D721Med (cell line): ENCODE results near the gene NOL3.

Source experiments
- DNase-seq: peaks from one replicate; pipeline ENCODE4 v3.0.0; 2011; ENCODE audit warnings: low spot score; ENCODE audit not compliant: insufficient read length
- FAIRE-seq: peaks from 2 replicates; lab custom pipeline; 2011; peaks lifted over from hg19 to GRCh38; lab: Jason Lieb, UNC
- CTCF ChIP-seq: IDR thresholded peaks from 2 replicates; pipeline ENCODE4 v1.5.1; 2012; ENCODE audit warnings: mild to moderate bottlenecking, control low read depth; ENCODE audit not compliant: insufficient read depth; ENCODE audit errors: missing control alignments

NOL3 gene

GRCh38 chr16:67144943-67145342, 25.4 kb upstream of the NOL3 start:
- TF ChIP-seq CTCF: no peak
- DNase-seq (no peak), FAIRE-seq (no peak)

DNA sequence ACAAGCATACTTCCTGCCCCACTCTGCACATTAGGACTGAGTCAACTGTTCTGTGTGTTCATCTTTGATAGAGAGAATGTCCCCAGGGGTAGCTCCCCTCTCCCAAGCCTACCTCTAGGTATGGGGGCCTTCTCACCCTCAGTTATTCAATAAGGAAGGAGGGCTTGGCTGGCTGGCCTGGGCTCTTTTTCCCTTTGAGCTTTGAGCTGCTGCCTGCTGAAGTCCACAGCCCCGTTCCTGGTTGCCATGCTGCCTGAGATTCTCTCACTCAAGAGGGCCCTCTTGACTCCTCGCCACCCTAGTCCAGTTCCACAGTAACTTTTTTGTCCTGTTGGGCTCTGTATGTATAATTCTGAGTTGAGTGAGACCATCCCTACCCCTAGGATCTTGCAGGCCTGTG, 24.6 kb upstream of the NOL3 start:
- FAIRE-seq (no peak), DNase-seq (no peak)
- TF ChIP-seq CTCF: no peak

GRCh38 chr16:67146523-67147357, 23.6 kb upstream of the NOL3 start:
- TF ChIP-seq CTCF: no peak
- DNase-seq (no peak), FAIRE-seq (no peak)

GRCh38 chr16:67147437-67148140, 22.7 kb upstream of the NOL3 start:
- no peak for DNase-seq
- TF ChIP-seq CTCF: no peak
- no peak for FAIRE-seq

DNA sequence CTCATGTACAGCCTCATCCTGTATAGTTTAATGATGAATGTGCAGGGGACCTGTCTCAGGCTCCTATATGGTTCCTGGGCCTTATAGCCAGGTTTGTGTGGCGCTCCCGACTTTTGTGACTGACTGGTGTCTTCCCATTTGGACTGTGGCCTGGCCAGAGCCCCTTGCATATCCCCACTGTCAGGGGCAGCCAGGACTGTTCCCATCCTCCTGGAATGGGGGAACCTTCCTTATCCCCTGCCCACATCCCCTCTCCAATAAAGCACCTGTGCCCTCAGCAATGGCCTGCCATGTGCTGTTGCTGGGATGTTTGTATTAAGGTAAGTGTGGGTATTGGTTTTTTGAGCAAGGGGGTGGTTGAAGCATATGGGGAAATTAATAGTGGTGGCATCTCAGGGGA, 22.1 kb upstream of the NOL3 start:
- FAIRE-seq (no peak), DNase-seq (no peak)
- TF ChIP-seq CTCF: no peak

DNA sequence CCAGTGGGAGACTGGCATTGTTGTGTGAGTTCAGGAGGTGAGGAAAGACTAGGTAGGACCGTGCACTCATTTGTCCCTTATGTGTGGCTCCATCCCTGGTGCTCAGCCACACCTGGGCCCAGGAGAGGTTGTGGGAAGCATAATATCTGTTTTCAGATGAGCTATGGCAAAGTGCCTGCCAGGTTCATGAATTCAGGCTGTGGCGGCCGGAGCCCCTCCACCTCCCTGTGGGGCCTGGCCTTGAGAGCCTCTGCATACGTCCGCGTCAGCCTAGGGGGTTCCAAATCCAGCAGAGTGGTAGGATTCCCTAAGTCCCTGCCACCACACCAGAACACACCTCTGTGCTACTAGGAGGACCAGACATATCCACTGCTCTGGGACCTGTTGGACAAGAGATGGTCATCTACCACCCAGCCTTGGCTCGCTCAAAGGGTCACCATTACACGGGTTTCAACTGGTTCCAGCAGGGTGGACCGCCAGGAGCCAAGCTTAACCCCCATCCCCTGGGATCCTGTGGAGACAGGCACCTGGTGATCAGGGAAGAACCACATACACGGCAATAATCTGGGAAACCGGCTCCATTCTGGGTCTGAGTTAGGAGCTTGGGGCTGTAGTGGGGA, 21.6 kb upstream of the NOL3 start:
- DNase-seq (no peak), FAIRE-seq (no peak)
- TF ChIP-seq CTCF: no peak
